ENCODE measurements around the gene MYCBP.

- TF ChIP-seq GATA2 (IDR thresholded peaks at IDR 0.05; ENCODE audit: low read depth, low read length) (no peak), GATA3 (IDR thresholded peaks at IDR 0.05; ENCODE audit: low read depth, low read length) (no peak)
Measured at GRCh38 chr1:38898653-38899230, 25.6 kb upstream of the MYCBP start.
